OCI-M2 (cell line): ENCODE data around the gene GNG11.

ENCODE experiments used
- DNase-seq: peaks from one replicate; lab custom pipeline; 2025; ENCODE audit not compliant: unreplicated experiment; lab: John Stamatoyannopoulos, UW

The GNG11 gene

DNA sequence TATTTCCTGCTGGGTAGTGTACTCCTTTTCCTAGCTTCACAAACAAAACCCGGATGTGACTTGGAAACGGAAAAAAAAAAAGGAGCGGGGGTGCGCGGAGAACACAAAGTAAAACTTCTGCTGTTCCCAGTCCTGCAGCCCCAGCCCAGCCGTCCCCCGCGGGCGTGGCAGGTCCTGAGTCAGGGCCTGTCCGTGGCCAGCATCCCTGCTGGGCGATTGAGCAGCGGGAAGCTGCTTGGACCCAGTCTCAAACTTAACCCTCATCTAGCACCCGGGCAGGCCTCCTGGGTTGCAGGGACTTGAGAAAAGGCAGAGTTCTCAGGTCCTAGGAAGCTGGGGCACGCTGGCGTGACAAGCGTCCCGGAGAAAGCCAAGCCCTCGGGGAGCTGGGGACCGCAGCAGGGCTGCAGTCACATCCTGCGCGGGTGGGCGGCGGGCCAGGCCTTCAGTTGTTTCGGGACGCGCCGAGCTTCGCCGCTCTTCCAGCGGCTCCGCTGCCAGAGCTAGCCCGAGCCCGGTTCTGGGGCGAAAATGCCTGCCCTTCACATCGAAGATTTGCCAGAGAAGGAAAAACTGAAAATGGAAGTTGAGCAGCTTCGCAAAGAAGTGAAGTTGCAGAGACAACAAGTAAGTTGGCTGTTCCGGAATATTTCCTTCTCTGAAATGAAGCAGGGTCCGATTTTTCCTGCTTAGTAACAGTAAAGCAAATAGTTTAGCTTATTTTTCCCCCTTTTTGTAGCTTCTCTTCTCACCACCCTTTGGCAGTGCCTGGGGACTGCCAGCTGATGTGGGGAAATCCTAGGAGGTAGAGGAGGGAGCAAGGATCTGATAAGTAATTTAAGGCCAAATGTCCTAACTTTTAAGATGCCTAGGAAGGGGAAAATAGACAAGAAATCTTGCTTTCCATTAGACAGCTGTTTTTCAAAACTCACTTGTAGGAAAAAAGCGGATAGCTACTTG, at the start of gene GNG11:
GNG11 (plus strand) TSS at position 129 of the 960 bp plus-strand sequence; CDS start at position 532, 403 bp downstream.
- no peak for DNase-seq

DNA sequence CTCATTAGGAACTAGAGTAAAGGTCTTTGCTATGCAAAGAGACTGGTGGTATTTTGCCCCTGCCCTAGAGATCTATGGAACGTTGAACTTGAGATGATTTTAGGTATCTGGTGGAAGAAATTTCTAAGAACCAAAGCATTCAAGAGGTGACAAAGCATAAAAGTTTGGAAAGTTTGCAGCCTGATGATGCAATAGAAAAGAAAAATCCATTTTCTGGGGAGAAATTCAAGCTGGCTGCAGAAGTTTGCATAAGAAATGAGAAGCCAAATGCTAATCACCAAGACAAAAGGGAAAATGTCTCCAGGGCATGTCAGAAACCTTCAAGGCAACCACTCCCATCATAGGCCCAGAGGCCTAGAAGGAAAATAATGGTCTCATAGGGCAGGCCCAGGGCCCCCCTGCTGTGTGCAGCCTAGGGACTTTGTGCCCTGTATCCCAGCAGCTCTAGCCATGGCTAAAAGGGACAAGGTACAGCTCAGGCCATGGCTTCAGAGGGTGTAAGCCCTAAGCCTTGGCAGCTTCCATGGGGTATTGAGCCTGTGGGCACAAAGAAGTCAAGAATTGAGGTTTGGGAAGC, 47.4 kb upstream of the GNG11 start:
- DNase-seq = no peak

DNA sequence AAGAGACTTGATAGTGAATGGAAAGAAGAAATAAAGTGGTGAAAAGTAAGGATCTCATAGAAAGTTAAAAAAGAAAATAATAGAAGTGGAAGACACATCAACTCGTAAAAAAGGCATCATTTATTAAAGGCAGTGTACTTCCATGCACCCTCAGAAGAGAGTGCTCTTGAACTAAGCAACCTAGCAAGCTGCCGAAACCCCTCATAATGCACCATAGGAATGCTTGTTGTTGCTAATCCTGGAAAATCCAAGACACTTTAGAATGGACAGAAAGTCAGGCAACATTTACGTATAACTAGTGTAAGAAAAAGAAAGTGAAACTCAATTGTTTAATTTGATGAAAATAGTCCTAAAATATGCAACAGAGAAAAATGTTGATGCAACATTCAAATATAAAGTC, 43.8 kb upstream of the GNG11 start:
- no peak for DNase-seq

DNA sequence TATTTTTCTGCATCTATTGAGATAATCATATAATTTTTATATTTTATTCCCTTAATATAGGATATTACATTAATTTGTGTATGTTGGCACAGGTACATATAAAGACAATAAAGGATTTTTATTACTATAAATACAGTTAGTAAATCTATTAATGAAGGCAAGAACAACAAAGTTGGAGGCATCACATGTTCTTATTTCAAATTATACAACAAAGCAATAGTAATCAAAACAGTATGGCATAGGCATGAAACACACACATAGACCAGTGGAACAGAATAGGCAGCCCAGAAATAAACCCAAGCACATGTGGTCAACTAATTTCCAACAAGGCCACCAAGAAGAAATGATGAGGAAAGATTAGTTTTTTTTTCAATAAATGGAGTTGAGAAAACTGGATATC, 42.2 kb upstream of the GNG11 start:
- DNase-seq = no peak

DNA sequence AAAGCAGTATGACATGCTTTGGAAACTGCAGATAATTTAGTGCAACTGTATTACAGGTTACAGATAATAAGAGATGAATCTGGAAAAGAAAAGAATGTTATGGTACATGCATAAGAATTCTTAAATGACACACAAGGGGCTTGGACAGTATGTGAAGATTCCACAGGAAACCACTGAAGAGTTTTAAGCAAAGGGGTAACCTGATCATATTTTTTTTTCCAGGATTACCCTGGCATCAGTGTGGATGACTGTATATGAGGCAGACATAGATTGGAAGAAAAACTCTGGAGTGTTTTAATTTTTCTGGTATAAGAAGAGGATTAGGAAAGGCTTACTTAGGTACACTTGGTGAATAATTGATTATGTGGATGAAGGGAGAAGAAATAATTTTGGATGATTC, 39.1 kb upstream of the GNG11 start:
- DNase-seq = no peak

DNA sequence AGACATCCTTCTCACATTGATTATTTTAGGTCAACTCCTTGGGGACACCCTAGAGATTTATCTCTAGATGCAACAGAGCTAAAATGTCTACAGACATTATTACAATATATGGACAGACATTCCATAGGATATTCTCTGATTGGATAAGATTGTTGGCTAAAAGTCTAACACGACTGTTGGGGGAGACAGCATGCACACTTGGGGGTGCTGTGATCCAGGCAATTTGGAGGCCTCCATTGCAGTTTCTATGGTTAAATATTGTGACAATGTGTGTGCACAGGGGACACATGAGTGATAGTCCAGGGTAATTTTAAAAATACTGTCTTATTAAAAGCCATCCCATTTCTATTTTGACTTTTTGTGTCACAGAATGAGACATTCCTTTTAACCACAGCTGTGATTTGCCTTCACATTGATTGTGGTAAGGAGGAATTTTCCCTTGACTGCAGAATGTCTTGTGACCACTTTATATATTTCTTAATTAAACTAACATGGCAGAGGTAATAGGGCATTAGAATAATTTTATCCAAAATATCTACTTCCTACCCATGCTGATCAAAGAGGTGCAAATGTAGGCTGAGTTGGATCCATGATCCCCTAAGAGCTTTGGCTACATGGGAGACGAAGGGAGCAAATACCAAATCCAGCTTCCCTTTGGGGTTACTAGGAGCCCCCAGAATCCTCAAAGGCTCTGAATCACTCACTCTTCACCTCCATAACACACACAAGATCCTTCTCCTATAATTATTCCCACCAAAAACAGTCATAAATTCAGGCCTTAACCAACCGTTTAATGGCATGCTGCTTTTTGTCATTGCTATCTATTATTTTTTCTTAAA, 38.2 kb upstream of the GNG11 start:
- DNase-seq = no peak

DNA sequence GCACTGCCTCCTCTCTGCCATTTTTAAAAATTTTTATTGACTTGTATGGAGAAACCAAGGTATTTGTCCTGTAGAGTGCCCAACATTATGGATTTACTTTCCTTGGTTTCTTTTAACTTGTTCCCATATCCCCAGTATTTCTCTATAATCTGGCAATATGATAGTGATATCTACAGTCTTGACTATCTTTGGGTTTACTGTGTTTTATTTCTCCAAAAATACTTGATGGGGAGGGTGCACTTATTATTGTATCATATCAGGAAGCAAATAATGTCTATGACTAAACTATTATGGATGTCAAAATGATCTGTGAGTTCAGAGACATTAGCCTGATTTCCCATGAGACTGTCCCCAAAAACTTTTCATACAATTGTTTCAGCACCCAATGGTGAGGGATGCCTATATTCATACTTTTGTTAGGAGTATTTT, 37.6 kb upstream of the GNG11 start:
- no peak for DNase-seq

DNA sequence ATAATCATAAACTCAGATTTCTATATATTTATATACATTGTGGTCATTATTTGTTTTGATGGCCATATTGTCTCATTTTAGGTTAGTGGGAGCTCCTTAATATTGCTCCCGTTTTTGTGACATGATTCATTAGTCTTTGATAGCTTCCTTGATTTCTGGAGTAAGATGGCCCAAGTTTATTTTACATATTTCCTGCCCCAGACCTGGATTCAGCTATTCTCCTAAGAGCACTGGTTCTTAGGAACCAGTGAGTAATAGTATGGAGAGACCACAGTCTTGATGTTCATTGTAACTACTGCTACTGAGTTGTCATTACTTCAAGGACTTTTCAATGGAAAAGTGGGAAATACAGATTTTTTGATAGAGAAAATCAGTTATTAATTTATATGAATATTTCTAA, 37.0 kb upstream of the GNG11 start:
- no peak for DNase-seq

DNA sequence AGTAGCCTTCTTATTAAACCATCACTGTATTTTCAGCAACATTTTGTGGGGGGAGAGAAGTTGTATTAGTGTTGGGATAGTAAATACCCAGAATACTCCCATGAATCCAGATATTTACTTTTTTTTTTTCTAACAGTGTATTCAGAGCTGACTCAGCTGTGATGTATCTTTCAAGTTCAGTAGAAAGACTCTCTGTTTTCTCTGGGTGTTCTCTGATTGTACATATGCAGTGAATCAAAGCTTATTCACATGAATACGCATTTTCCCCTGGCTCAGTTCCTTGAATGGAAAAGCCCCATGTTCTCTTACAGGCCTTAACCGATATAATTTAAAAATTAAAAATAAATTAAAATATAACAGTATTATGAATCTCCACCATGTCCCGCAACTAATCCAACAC, 32.3 kb upstream of the GNG11 start:
- DNase-seq = no peak

DNA sequence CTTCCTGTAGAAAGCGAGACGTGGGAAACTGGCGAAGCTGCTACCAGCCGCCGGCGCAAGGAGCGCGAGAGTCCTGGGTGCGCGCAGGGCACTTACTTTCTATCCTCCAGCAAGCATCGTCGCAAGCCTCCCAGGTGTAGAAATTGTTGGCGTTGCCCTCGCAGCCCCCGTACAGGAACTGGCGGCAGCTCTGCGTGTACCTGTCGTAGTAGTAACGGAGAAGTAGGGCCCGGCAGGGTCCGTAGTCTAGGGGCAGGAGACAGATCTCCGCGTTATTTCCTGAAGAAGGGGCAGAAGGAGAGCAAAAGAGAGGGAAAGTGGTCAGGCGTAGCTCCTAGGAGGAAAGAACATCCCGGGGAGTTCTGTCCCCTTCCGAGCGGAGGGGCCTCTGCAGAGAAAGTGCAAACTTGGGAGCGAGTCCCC, 31.5 kb upstream of the GNG11 start:
- no peak for DNase-seq

DNA sequence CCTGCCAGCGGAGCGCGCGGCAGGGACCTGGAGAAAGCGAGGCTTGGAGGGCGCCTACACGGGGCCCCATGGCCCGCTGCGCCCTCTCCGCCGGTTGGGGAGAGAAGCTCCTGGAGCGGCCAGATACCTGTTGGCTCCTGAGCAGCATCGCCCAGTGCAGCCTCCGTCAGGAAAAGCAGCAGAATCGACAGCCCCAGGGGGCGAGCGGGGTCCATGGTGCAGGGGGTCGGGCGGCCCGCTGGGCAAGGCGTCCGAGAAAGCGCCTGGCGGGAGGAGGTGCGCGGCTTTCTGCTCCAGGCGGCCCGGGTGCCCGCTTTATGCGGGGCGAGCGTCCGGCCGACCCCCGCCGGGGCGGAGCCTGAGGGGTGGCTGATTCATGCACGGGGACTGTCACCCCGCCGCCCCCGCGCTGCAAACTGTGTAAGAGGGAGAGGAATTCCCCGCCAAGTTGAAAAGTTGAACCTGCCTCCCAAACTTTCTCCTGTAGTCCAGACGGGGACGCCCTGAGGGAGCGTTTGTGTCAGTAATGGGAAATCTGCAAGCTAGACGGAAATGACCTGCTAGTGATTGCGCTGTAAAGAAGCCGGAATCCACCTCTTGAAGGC, 31.0 kb upstream of the GNG11 start, which contains the start of gene TFPI2:
TFPI2 (minus strand) TSS at position 290 of the 605 bp plus-strand sequence; CDS start at position 215, 75 bp downstream.
- no peak for DNase-seq

DNA sequence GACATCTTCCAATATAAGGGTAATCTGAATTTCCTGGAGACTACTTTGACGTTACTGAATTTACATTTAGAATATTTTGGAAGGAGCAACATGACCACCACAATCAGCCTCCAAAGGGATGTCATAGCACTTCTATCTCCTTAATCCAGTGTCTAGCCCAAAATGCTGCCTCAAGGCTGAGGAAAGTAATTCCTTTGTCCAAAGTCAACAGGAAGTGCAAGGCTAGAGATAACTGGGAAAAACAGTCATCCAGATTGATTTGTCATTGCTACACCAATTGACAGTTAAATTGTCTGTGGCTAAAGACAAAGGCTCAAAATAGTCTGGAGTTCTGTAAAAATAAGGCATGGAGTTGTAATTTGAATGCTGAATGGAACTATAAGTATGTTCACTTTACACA, 27.1 kb upstream of the GNG11 start:
- no peak for DNase-seq

DNA sequence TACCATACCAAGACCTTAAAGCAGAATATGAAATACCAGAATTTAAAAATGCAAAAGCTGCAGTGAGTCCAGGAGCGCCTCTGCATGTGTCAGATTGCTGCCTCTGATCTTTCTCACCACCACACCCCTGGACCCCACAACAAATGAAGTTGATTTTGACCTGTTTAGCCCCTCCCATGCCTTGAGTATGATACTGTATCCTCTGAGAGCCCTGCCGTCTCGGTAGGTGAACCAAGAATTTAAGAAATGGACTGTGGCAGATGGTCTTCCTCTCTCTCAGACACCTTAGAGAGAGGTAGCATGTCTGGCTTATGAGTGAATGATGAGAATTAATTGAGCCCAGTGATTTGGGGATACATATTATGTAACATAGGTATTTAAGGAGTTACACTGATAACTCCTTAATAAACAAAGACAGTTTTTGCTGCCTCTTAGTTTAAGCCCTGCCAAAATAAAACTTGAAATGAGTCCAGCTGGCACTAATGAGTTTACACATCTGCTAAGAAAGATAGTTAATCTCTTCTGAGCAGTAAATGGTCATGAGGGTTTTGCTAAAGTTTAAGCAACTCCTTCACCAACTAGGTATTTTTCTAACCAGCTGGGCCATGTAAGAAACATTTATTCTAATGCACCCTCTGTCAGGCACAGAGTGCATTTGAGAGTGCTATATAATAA, 26.4 kb upstream of the GNG11 start:
- no peak for DNase-seq

DNA sequence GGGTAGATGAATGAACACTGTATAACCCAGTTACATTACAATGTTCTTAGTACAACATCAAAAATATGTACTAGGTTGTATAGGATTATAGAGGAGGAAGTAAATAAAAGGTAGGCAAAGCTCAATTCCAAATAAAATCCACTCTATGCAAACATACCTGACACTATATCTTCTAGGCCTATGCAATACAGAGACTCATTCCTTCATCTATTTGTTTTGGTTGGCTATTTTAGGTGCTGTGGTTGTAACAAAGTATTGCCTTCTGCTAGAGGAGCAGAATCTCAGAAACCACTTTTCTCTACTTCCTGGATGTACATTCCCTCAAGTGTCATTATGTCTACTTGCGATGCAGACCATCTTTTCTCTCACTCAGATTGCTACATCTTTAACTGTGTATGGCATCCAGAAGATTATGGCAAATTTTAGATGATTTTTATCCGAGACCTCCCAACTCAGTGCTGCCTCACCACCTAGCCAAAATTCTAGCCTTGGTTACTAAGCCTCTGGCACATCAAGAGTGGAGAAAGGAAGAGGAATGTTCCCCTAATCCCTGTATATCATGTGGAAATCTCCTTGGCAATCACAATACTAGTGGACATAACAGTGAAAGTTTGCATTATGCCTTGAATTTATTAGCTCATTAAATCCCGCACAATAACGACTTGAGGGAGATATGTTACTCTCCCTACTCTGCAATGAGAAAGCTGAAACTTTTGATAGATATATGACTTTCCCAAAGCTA, 25.5 kb upstream of the GNG11 start:
- no peak for DNase-seq

DNA sequence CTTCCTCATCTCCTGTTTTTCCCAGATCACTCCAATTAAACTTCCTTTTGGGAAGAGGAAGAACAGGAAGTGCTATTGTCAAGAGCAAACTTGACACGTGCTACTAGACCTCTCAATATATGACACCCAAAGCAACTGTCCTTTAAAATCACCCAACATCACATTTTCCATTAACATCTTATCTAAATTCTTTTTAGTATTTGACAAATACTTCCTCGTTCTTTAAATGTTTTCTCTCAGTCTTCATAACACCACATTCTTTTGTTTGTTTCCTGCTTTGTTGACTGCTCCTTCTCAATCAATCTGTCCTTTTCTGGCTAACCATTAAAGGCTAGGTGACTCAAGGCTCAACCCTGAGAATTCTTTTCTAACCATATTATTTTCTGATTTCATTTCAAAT, 23.9 kb upstream of the GNG11 start:
- DNase-seq = no peak

DNA sequence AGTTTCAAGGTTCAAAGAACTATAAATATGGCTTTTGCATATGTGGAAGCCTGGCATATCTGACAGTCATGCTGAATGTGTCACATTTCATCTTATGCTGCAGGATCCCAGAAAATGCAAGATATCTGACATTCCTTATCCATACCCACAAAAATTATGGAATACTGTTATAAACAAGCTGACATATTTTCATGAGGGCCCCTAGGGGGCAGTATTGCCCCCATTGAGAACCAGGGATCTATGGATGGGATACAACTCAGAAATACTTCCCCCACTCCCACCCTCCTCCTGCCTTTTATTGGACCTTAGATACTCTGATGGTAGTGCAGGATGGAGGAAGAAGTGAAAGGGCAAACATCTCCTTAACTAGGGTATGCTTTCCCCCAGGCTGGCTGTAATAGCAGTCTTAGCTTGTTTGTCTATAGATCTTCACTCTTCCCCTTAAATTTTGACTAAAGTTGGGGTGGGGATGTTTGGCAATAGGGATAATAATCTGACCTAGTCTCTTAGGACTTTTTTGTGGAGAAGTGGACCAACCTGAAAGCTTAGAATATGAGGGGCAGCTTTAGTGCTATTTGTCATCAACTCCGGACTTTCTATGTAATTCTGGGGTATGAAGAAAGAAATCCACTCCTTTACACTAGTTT, 18.6 kb upstream of the GNG11 start:
- no peak for DNase-seq

DNA sequence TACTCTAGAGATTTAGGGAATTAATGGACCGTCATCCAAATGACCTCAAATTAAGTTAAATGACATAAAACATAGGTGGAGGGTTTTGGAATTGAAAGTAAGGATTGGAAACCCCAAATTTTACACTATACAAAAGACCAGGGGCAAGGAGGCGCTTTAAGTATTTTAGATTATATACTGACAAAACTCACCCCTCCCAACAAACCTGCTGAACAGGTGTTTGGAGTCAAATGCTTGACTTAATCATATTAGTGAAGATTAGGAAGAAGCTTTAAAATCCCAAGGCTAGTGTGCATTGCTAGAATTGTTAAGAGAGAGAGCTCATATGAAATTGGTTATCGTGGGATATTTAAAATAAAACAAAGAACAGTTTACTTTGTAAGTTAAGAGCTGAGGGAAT, 15.3 kb upstream of the GNG11 start, which contains the start of gene GNGT1:
GNGT1 (plus strand) TSS at position 301 of the 400 bp plus-strand sequence. CDS start 180 bp downstream, outside the sequence.
- no peak for DNase-seq

DNA sequence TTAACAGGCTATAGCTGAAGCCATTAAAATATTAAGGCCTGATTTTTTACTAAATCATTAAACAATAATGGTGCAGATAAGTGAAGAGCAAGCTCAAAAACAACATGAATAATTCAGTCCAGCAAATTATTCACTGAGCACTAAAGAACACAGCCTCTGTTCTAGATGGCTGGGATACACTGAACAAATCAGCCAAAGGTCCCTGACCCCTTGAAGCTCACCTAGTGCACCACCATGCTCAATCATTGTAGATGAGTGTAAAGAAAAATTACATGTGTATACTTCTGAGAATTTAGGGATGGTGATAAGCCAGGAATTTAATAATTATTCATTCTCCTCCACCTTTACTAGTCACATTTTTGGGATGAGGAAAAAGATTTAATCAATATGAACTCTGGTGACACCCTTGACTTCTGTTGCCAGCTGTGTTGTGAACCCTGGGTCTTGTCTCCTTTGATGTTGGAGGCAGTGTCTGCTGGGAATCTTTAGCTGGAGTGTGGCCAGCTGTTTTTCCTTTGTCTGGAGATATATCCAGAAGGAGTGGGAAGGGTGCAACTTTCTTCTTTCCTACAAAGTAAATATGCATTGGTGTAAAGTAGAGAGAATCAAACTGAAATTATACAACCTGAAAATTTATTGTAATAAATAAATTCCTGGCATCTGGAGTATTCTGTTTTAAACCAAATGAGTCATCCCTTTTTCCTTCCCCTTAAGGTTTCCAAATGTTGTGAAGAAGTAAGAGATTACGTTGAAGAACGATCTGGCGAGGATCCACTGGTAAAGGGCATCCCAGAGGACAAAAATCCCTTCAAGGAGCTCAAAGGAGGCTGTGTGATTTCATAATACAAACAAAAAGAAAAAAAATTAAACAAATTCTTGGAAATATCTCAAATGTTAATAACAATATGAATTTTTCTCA, 11.2 kb upstream of the GNG11 start:
- DNase-seq = no peak
